GM19328 (cell line): ENCODE data around the gene HAPLN3.

Source experiments
- ATAC-seq: cut with Tn5 transposase; IDR thresholded peaks from one replicate; pipeline ENCODE4 v1.9.1; 2021; ENCODE audit warnings: mild to moderate bottlenecking, moderate library complexity; ENCODE audit not compliant: unreplicated experiment

HAPLN3 gene

GRCh38 chr15:88897142-88897455, 1.8 kb upstream of the HAPLN3 start:
- ATAC-seq: no peak

DNA sequence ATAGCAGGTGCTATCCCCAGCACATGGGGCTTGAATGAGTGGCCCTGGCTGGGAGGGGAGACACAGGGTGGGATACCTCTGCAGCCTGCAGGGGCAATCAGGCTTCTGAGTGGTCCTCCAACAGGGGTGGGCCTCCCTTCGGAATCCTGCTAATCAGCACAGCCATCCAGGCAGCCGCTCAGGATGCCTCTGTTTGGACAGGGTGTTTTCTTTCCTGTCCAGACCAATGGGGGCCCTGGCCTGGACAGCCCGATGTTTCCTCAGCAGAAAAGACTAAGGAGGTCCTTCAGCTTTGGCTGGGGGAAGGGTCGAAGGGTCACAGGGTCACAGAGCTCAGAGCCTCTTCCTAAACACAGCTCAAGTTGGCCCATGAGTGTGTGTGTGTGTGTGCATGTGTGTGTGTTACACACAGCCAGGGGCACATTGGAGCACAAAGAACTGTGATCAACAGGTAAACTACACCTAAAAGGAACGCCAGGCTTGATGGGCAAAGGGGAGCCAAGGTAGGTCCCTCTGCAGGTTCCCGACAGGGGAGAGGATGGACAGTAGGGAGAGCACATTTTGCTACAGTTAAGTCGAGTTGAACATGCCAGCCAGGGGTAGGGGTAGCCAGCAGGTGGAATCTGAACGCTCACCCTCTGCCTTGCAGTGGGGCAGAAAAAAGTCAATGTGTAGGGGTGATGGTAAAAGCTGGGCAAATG, 1.1 kb upstream of the HAPLN3 start:
- ATAC-seq: no peak

DNA sequence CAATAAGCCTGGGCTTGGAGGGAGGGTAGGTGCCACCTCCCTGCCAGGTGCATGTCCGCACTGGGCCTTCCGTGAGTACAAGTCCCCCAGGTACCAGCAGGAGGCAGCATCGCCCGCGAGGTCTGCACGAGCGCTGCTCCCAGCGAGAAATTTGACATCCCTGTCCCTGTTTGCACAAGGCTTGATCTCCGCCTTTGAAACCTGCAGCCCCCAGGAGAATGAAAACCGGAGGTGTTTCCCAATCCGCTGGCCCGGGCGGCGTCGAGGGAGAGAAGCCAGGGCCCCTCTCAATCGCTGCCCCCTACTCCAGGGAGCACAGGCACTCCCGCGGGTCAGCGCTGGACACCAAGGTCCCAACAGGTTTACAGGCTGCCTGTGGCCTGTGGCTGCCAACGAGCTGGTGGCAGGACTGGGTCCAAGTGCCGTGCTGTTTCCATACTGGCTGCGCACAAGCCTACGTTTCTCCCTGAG, 961 bp downstream of the HAPLN3 start:
- no peak for ATAC-seq

DNA sequence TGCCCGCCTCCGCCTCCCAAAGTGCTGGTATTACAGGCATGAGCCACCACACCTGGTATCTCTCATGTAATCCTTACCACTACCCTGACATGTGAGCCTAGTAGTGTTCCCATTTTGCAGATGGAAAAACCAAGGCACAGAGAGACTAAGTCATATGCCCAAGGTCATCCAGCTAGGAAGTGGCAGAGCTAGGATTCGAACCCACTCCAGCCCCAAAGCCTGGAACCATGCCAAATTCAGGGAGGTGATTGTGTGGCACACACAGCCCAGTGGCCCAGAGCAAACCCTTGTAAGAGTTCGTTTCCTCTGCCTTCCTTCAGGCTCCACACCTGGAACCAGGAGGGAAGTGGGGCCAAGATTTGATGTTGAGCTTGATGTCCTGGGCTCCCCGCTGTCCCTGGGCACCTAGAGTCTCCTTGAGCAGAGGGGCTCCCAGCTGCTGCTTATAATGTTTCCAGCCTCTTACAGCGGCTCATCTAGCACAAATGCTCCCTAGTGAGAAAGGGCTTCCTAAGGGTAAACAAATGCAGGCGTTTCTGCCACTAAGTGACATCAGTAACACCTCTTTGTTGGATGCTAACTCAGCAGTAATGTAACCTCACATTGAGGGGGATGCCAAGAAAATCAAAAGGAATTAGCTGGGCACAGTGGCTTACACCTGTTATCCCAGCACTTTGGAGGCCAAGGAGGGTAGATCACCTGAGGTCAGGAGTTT, 3.6 kb downstream of the HAPLN3 start:
- ATAC-seq: no peak

GRCh38 chr15:88890495-88890894, 4.8 kb downstream of the HAPLN3 start:
- no peak for ATAC-seq

DNA sequence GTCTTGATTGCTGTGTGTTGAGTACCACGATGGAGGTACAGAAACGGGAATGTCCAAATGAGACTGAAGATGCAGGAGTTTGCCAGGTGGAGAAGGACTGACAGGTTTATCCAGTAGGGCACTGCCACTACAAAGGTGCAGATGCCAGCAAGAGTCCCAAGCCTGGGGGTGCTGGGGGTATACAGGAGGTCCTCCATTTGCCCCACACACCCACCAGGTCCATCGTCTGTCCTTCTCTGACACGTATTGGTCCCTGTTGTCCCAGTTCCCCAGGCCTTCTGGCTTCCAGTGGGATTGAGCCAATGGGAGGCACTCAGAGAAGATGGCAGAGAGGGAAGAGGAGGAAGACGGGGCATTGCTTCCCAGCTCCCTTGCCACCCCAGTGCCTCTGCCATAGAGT, 6.6 kb downstream of the HAPLN3 start:
- no peak for ATAC-seq

- no peak for ATAC-seq
Observed at GRCh38 chr15:88887068-88887580, 8.2 kb downstream of the HAPLN3 start.

DNA sequence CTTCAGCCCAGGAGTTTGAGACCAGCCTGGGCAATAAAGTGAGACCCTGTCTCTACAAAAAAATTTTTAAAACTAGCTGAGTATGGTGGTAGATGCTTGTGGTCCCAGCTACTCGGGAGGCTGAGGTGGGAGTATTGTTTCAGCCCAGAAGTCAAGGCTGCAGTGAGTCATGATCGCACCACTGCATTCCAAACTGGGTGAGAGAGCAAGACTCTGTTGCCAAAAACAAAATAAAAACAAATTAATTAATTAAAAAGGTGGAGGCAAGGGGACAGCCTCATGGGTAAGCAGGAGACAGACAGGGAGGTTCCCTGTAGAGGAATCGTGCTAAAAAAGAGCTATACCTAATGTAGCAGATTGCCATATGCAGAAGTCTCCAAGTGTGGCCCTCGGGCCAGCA, 12.6 kb downstream of the HAPLN3 start:
- no peak for ATAC-seq

DNA sequence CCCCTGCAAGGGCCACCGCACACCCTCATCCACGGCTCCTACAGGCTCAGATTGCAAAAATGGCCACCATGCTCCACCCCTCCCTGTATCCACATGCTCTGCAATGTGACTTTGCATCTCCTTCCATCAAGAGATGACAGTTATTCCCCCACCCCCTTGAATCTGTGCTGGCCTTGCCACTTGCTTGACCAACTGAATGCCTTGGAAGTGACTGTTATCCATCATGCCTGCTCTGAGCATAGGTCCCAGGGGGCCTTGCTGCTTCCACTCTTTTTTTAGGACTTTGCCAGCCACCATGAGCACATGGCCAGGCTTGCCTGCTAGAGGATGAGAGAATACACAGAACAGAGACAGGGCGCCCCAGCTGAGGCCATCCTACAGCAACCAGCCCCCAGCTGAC, 13.6 kb downstream of the HAPLN3 start:
- ATAC-seq: no peak

DNA sequence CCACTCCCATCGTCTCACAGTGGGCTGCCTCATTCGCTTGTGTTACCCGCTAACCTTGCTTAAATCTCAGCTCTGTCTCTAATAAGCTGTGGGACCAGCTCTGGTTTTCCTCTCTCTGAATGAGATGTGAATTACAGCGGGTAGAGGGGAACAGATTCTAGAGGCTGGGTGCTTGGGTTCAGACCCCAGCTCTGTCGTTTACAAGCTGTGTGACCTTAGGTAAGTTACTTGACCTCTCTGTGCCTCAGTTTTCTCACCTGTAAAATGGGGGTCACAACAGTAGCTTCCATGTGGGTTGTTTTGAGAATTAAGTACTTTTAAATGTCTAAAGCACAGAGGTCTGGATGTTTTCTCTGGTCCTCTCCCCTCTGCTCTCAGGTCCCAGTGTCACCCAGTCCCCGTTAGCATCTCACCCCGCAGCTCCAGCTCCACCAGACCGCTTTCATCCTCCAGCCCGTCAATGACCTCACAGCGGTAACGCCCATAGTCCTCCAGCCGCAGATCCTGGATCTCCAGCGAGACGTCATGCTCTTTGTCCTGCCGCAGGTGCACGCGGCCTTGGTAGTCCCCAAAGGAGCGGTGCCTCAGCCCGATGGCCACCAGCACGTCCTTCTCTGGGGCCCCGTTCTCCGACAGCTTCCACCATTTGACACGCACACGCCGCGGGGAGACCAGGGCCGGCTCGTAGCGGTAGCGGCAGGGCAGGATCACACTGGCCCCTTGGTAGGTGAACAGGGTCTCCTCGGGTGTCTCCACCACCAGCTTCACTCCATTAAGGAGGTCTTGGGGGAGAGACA, 14.2 kb downstream of the HAPLN3 start:
- no peak for ATAC-seq

DNA sequence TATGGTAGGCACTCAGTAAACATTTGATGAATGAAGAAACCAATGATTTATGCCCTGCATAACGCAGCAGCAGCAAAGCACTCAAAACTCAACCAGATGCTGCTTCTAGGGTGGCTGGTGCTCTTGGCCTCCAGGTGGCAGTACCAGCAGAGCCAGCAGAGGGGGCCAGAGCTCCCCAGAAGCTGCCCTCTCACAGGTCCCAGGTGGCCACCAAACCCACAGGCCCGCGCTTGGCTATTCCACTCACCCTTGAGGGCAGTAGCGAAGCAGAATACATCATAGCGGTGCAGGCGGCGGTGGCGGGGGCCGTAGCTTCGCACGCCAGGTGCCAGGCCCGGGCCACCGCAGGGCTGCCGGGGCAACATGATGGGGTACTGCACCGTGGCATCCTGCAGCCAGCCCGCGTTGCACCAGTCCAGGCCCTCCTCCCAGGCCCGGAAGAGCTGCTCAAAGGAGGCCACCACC, 16.6 kb downstream of the HAPLN3 start:
- no peak for ATAC-seq

- ATAC-seq: no peak
Observed at GRCh38 chr15:88877906-88878305, 17.4 kb downstream of the HAPLN3 start.

GRCh38 chr15:88877415-88877814, 17.9 kb downstream of the HAPLN3 start:
- no peak for ATAC-seq

GRCh38 chr15:88876573-88876972, 18.8 kb downstream of the HAPLN3 start:
- no peak for ATAC-seq

- no peak for ATAC-seq
Observed at GRCh38 chr15:88874684-88875083, 20.7 kb downstream of the HAPLN3 start.

DNA sequence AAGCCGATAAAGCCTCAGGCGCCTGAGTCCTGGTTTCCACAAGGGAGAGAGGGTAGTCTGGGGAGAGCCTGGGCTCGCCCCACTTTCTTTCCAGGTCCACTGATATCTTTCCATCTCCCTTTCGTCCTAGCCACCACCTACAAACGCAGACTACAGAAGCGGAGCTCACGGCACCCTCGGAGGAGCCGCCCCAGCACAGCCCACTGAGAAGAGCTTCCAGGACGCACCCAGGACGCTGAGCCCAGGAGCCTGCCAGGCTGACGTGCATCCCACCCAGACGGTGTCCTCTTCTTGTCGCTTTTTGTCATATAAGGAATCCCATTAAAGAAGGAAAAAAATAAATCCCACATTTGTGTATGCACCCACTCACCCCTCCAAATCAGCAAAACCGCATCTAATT, 21.1 kb downstream of the HAPLN3 start:
- ATAC-seq: no peak

GRCh38 chr15:88873786-88874185, 21.6 kb downstream of the HAPLN3 start:
- no peak for ATAC-seq

- no peak for ATAC-seq
Observed at GRCh38 chr15:88872706-88873105, 22.6 kb downstream of the HAPLN3 start.

DNA sequence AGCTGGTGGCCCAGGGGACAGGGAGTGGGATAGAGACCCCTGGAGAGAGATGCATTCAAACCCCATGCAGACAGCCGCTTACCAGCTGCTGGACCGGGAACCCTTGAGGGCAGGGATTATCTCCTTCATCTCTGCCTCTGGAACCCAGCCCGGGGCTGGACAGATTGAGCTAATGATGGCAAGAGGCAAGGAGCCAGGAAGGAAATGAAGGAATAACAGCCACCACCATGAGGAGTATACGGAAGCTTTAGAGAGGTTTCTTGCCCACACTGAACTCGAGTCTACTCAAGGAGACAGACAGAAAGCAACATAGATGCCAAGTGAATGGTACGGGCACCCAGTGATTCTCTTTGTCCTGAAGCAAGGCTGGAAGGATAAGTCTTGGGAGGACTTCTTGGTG, 23.2 kb downstream of the HAPLN3 start:
- no peak for ATAC-seq

DNA sequence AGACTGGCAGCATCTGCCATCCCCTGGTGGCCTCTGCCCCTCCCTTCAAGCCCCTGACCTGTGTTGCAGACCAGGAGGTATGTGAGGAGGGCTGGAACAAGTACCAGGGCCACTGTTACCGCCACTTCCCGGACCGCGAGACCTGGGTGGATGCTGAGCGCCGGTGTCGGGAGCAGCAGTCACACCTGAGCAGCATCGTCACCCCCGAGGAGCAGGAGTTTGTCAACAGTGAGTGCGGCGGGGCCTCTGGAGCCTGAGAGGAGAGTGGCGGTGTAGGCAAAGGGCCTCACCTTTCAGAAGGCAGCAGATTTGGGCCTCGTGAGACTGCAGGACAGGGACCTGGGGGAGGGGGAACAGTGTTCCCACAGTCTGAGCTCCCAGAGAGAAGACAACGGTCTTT, 24.0 kb downstream of the HAPLN3 start:
- no peak for ATAC-seq

GRCh38 chr15:88866295-88866881, 29.0 kb downstream of the HAPLN3 start:
- ATAC-seq: no peak
